ENCODE results near the gene TENT5C.

TENT5C gene

DNA sequence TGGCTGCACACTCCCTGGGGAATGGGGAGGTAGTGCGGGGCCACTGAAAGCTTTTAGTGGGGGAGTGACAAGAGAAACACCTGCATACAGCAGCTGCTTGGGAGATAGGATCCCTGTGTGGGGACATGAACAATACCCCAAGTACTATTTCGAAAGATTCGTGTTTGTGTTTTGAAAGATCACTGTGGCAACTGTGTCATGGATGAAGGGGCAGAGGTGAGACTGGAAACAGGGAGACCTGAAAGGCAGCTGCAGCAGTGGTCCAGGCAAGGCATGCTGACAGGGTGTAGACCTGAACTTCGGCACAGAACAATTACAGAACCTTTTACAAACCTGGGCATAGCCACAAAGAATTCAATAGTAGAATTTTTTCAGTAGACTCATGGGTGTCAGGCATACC, 32.9 kb downstream of the TENT5C start:
- no peak for DNase-seq

DNA sequence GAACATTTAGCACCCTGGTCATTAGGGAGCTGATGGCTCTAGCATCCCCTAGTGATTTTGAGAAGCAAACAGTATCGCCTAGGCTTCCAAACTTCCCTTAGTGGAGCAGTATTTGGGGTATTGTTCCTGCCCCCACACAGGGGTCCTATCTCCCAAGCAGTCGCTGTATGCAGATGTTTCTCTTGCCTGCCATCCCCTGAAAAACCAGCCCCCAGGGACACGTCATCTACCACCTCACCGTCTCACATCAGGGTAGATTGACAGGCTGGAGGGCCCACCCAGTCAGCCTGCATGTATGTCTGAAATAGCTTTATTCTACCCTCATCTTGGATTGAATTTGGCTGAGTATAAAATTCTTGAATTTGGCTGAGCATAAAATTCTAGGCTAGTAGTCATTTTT, 33.9 kb downstream of the TENT5C start:
- no peak for DNase-seq

DNA sequence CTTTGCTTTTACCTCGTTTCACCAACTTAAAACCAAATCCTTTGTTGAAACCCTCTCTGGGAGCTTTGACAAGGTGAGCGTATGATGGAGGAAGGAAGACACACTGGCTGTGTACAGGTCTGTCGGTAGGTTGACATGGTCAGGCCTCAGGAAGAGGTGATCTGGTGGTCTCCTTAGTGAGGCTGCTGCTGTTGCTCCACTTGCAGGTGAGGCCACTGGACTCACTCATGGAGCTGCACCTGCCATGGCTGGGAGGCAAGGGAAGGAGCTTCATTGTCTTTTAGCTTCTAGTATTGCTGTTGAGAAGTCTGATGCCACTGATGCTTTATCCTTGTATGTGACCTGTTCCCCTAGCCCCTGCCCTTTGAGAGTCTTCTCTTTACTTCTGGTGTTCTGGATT, 35.7 kb downstream of the TENT5C start:
- no peak for DNase-seq

DNA sequence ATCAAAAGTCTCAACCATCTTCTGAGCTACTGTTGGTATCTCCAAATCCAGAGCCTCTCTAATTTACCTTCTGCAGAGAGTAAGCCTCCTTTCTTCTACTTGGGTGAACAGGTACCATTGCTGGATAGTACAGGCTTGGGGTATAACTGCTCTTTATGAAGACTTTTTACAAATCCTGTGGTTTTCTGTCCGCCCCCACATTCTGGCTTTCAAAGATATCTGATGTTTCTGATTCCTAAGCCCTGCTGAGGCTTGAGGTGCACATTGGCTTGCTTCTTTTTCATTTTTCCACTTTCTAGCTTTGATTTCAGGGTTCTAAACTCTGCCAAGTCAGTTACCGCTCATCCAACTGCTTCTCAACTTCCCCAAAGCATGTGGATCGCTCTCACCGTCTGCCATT, 37.1 kb downstream of the TENT5C start:
- no peak for DNase-seq

DNA sequence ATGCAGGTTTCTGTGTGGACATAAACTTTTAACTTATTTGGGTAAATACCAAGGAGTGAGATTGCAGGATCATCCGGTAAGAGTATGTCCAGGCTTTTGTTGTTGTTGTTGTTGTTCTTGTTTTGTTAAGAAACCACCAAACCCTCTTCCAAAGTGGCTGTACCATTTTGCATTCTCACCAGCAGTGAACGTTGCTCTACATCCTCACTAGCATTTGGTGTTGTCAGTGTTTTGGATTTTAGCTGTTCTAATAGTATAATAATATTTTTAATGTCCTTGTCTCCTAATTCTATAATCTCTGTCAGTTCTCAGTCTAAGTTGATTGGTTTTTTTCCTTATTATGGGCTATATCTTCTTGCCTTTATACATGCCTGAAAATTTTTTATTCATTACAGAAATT, 37.8 kb downstream of the TENT5C start:
- no peak for DNase-seq

DNA sequence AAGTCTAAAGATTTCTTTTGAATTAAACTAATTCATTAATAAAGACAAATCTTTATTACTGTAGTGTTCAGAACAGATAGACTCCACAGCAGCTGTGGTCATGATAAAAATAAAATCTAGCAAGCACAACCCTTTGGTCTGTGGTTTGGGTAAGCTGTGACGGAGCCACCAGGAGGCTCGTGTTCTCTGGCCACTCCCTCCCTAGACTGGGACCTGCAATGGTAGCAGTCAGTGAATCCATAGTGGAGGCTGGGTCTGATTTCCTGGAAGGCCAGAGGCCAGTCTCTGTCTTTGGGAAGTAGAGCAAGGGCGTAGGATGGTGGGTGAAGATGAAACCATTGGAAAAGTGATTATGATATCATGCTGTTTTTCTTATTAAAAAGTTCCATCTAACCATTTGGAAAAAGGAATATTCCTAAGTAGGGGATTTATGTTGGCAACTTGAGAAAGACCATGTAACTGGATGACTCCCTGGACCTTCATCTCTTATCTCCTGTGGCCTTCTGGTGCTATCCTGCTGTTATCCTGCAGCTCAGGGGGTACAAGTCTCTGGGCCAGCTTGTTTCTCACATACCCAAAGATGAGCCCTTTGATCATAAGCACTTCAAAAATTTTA, 39.0 kb downstream of the TENT5C start:
- DNase-seq: no peak

DNA sequence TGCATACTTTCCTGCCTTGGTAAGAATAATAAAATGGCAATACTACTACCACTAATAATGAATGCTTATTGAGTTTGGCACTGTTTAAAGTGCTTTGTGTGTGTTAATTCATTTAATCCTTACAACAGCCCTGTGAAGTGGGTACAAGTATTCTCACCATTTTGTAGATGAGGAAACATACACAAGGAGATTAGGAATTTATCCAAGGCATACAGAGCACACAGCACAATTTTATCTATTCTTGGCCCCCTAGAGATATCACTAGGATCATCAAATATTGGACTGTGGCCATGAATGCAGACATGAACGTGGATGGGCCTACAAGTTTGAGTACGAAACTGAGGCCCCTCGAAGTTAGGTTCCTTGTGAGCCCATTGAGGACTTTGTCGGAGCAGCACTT, 39.5 kb downstream of the TENT5C start:
- no peak for DNase-seq

DNA sequence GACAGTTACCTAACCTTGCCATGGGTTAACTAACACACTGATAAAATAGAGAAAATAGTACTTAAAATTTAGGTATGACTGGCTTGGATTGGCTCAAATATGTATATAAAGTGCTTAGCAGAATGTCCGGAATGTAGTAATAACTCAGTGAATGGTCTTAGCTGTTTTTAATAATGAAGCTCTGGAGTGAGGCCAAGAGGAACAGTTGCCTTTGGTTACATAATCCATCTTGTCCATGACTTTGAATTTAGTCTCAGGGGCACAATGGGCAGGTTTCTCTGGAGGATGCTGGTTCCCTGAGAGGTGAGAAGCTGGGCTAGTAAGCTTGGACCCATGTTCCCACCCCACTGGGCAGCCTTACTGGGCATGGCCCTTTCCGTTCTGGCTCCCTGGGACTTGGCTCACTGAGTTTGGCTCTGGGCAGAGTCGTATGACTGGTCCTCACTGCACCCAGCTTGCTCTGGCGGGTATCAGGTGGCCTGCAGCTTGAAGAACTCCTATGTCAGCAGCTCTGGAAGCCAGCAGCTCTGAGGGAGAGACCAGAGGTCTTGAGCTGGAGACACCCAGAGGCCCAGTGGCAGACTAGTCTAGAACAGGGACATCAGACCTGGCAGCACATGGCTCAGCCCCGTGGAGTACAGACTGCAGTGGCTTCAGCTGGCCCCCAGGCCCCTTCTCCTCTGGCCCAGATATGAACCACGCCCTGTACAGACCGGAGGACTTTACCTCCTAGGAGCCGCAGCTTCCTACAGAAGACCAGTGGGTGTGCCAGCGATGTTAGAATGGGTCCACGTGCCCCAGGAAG, 40.4 kb downstream of the TENT5C start:
- no peak for DNase-seq

DNA sequence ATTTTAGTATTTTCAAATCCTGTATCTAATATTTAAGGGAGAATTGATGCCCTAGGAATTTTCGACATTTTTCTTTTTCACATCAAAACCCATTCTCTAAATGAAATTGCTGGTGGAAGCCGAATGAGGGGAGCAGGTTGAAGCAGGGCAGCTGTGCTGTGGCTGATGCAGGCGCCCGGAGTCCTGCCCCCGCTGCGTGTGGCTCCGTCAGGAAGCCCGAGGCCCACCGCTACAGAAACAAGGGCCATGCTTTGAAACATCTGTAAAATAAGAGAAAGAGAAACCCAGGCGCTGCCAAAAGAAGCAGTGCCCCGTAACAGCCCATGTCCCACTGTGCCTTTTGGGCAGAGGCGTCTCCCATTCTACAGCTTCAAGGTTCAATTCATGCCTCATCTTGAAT, 41.1 kb downstream of the TENT5C start:
- no peak for DNase-seq

DNA sequence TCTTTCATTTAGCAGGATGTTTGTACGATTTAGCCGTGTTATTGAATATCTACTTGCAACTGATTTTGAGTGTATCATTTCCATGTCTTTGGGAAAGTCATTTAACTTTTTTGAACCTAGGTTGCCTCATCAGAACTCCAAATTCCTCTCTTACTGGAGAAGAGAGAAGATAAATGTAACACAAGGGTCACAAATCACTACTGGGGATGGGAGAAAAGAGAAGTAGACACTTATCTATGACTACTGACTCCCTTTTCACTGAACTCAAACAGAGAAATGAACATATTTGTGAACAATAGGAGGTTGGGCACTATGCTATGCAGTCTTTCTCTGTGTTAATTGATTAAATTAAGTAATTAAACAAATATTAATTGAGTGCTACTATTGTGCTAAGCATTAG, 42.2 kb downstream of the TENT5C start:
- DNase-seq: no peak

DNA sequence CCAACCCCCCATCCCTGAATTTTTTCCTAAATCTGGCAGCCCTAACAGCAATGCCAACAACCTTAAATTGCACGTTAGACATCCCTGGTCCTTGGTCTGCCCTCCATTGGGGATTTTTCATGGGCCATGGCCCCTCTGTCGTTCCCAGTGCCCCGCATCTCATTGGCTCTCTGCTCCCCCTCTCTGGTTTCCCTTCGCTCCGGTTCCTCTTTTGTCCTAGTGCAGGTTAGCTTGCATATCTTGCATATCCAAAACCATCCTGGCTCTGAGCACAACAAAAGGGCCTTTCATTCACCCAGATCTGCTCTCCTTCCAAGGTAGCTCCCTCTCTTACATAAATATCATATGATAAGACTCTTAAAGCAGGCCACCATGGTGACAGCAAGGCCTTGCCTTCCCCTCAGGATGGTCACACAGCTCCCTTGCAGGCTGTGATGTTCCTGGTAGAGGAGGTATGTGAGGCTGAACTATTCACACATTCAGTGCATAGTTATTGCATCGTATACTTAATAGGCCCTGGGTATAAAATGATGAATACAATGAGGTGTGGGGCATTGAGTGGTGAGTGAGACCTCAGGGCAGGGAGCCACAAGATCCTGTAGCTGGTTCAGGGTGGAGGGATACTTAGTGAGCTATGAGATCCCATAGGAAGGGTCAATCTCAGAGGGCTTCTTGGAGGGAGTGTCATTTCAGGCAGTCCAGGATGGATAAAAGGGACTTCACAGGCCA, 45.2 kb downstream of the TENT5C start:
- DNase-seq: no peak

DNA sequence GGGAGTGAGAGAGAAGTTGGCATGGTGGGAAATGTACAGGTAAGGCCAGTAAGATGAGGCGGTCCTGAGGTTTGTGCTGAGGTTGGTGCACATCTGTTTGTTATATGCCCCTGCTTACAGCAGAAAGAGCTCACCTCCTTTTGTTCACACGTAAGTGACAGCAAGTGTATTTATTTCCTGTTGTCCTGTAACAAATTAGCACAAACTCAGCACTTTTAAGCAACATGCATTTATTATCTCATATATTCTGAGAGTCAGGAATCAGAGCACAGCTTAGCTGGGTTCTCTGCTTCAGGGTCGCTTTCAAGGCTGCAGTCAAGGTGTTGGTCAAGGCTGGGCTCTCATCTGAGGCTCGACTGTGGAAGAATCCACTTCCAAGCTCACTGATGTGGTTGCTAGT, 45.8 kb downstream of the TENT5C start:
- no peak for DNase-seq

DNA sequence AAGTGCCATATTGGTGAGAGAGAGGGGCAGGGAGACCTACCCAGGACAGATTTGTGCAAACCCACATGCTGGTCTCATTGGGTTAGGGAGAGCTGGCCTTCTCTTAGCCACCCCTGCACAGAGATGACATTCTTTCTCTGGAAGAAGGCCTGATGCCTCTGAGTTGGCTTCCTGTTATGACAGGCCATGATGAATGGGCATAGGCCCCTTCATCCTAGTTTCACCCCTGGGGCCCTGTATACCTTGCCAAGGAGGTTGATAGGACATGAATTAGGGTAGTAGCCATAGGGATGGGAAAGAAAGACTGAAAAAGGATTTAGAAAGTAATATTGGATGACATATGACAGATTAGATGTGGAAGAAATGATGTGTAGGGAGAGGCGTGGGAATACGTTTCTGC, 46.6 kb downstream of the TENT5C start:
- no peak for DNase-seq

DNA sequence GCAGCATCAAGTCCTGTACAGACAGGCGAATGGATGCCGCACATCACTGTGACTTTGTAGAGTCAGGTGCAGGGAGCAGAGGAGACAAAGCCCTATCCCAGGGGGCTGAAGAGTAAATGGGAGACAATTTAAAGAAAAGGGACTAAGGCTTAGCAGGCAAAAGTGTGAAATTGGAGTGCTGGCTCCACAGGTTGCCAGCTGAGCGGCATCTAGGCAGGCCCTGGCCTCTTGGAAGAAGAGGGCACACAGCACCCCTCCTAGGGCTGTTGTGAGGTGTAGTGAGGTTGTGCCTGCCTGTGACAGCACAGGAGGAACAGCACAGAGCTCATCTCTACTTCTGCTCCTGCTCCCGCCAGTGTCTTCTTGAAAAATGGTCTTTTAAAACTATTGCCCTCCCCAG, 47.3 kb downstream of the TENT5C start:
- DNase-seq: no peak

DNA sequence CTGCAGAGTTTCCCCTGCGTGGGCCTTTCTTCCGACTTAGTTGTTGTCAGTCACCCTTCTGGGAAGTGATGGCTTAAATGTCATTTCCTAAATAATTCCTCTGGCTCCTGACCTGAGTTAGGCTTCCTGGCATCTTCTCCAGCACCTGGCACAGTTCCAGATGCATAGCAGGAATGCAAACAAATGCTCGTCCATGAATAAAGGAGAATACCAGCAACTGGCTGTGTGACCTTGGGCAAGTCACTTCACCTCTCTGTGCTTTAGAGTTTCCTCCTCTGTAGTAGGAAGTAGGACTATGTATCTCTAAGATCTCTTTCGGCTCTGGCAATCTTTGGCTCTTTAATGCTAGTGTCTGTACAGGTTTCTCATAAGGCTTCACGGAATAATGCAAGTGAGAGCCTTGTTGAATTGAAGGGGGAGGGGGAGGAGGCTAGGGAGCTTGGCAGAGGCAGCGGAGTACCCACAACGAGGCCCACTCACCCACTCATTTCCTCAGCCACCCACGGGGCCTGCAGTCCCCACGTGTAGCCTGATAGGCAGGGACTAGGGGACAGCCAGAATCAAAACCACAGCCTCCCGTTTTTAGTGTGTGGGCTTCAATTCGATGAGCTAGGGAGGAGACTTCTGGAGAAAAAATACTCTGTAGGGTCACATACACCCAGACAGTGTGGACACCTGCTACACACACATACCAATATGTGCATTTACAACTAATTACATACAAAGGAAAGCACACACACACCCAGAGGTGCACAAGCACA, 48.1 kb downstream of the TENT5C start:
- DNase-seq: no peak

DNA sequence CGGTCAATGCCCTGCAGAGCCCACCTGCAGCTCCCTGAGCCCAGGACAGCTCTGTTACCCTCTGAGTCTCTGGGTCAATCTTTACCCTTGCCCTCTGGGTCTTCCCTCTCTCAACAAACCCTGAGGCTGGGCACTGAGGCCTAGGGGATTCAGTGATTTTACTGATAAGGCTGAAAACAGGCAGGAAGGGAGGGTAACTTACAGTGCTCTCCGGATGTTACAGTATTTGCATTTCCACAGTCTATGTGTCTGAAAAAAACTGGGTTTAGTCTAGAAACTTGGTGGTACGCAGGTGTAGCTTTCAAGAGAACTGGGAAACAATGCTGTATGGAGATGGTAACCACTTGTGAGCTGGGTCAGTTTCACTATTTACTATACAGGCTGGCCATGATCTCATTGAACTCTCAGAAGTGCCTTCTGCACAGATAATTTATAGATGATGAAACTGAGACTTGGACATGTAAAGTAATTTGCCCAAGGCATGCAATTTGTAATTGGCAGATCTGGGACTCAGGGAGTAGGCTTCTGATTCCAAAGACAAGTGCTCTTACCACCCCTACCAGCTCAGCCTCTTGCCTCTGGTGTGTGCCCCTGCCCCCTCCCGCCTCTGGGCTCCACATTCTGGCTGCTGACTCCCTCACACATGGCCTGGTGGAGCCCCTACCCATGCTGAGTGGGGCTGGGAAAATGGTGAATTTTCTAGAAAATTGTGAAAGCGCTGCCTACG, 48.8 kb downstream of the TENT5C start:
- DNase-seq: no peak

DNA sequence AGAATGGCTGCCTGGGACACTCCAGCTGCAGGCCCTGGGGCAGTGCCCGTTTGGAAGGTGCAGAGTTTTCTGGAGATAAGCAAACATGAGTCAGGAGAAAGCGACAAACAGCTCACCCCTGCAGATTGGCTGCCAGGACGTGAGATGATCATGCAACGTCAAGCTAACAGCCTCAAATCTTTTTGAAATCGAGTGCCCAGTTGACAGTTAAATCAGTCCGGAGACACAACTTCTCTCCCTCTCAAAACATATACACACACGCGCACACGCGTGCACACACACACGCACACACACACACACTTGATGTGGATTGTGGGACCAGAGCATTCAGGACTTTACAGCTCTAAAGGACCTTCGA, 49.4 kb downstream of the TENT5C start:
- DNase-seq: no peak

DNA sequence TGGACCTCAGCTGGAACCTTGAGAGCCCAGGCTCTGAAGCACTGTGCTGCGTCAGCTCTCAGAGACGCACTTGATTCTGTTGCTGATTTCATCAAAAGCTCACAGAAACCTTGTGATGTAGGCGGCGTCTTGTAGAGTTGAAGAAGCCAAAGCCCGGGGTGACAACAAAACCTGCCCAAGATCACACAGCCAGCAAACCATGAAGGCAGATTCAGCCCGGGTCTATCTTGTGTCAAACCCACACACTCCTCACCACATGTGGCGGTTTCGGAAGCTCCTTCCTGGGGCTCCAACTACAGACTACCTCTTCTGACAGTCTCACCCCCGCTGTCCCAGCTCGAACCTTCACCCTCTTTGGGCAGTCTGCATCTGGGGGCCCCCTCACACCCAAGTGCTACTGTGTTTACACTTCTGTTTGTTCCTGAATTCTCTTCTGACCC, 50.4 kb downstream of the TENT5C start:
- no peak for DNase-seq

DNA sequence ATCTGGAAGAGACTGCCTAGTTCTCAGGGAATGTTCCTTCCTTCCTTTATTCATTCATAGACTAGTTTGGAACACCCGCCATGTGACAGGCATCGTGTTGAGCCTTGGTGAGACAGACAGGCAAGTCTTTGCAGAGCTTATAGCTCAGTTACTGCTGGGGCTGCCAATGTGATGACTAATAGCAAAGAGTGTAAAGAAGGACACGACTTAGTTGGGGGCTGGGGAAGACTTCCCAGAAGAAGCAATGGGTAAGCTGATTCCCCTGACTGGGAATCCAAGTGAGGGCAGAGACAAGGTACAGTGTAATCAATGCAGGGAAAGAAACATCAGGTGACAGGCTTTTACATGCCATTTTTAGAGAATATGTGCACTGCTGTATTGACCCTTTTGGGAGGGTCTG, 51.2 kb downstream of the TENT5C start:
- DNase-seq: no peak

DNA sequence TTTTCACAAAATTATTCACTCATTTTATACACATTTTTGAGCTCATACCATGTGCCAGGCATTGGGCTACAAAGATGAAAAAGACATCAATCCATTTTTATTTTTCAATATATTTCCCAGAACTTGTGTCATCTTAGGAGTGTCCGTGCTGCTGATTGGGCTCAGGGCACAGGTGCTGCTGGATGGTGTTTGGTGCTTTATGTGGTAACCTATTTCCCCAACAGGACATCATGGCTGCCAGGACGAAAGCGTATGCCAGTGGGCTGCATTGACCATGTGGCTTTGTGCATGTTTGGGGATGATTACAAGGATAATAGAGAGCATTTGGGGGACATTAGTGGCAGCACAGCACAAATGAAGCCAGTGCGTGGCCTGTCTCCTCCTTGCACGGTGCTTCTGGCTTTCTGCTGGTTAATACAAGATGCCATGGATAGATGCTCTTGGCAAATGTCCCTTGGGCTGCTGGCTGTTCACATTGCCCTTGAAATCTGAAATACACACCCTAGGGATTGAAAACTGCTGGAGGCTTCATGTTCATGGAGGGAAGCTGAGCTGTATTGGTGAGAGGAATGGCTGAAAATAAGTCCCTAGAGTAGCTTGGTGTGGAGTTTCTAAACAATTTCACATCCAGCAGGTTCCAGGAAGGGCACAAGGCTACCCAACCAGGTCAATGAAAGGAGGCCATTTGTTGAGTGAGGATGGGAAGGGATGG, 52.3 kb downstream of the TENT5C start:
- DNase-seq: no peak

DNA sequence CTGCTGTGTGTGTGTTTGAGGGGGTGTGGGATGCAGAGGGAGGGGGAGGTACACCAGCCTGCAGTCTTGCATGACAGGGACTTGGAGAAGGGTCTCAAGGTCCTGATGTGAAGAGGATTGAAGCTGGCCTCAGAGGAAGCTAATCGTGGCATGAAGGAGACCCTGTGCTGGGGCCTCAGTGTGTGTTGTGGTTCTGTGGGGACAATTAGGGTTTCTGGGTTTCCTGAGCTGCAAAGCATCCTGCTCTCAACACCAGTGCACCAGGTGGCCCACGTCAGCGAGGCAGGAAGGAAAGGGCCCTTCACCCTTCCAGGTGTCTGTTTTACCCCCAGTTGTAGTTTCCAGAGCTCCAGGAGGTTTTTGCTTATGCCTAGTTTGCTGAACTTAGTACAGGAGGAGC, 52.8 kb downstream of the TENT5C start:
- DNase-seq: no peak
